ENCODE data around the gene FSD2. TPM values are rescaled to one million over a fixed set of nuclear protein-coding genes. Genes with fewer than 3 reads are reported as not detected.

Gene FSD2
- total RNA-seq, 1 experiment from 2014 or later, result not detected

DNA sequence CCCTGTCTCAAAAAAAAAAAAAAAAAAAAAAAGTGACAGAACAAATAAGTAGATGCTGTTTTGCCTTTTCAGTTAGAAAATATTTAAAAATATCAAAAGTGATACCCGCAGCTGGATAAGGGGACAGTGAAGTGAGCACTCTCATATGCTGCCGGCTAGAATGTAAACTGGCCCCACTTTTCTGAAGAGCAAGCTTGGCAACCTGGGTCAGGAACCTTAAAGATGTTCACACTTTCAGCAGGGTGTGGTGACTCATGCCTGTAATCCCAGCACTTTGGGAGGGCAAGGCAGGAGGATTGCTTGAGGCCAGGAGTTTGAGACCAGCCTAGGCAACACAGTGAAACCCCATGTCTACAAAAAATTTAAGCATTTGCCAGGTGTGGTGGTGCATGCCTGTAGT, 17.4 kb downstream of the FSD2 start:
- Histone ChIP-seq H3K9me2 (replicated peaks; ENCODE audit: low read length) (no peaks in the 10 kb centered on the region), H4K20me1 (ENCODE audit: low read length) (no peaks in the 10 kb centered on the region), H3K27ac (ENCODE audit: low read length) (no peak overlapping the region), H3K9ac (ENCODE audit: low read length) (no peak overlapping the region), H3K27me3 (ENCODE audit: low read length) (no peaks in the 10 kb centered on the region), H3K4me1 (ENCODE audit: insufficient read depth, low read length) (no peaks in the 10 kb centered on the region), H2AFZ (ENCODE audit: low read length) (no peak overlapping the region), H3K4me3 (ENCODE audit: low read length) (no peak overlapping the region), H3K36me3 (ENCODE audit: low read depth, low read length) (no peaks in the 10 kb centered on the region), H3K4me2 (ENCODE audit: low read length) (no peak overlapping the region), H3K79me2 (ENCODE audit: low read length) (no peaks in the 10 kb centered on the region), H3K9me3 (ENCODE audit: low read length) (no peaks in the 10 kb centered on the region), H3F3A (ENCODE audit: low read length, unreplicated experiment) (no peaks in the 10 kb centered on the region)
- intact Hi-C loops (cut with micrococcal nuclease), result no loop called here
- TF ChIP-seq EZH2phosphoT487 (IDR thresholded peaks at IDR 0.05; ENCODE audit: borderline replicate concordance, low read length) (no peak), CTCF (conservative IDR thresholded peaks at IDR 0.05; ENCODE audit: low read depth, low read length) (no peak)
- no peak for ATAC-seq
- ChIA-PET POLR2A (ENCODE audit: unreplicated experiment) (no interaction called here), CTCF (no interaction called here)
- no TSS peak for BruUV-seq (replicated peaks)
- DNase-seq, result no peak

DNA sequence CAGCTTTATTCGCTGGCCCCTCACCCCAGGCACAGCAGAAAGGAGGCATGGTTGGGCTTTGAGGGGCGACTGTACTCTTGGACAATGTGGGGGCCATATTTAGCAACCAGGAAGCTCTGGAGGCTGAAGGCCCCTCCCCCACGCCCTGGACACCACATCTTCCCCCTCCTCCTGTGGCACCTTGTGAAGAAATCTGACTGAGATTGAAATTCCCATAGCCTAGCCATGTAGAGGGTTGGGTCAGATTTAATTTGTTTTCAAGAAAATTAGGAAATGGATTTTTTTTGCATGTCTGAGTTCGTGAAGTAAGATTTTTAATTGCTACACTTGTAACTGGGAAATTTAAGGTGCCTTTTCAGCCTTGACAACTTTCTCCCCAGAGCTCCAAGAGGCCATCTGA, 24.5 kb downstream of the FSD2 start:
- no peaks in the 10 kb centered on the region for H3K36me3 ChIP-seq (ENCODE audit: low read depth, low read length)
- H3K4me2 ChIP-seq (ENCODE audit: low read length), result no peak overlapping the region
- H3K9ac ChIP-seq (ENCODE audit: low read length), result no peak overlapping the region
- H3K79me2 ChIP-seq (ENCODE audit: low read length), result no peaks in the 10 kb centered on the region
- ChIA-PET POLR2A (ENCODE audit: unreplicated experiment) (no interaction called here), CTCF (no interaction called here)
- no peak for DNase-seq
- no peak for ATAC-seq
- TF ChIP-seq EZH2phosphoT487 (IDR thresholded peaks at IDR 0.05; ENCODE audit: borderline replicate concordance, low read length) (no peak), CTCF (conservative IDR thresholded peaks at IDR 0.05; ENCODE audit: low read depth, low read length) (no peak), EZH2 (IDR thresholded peaks at IDR 0.05; ENCODE audit: low read length, unreplicated experiment) (no peak)
- H3F3A ChIP-seq (ENCODE audit: low read length, unreplicated experiment), result no peaks in the 10 kb centered on the region
- H3K27me3 ChIP-seq (ENCODE audit: low read length), result no peaks in the 10 kb centered on the region
- no peaks in the 10 kb centered on the region for H3K4me1 ChIP-seq (ENCODE audit: insufficient read depth, low read length)
- no peaks in the 10 kb centered on the region for H4K20me1 ChIP-seq (ENCODE audit: low read length)
- no peak overlapping the region for H3K4me3 ChIP-seq (ENCODE audit: low read length)
- H3K27ac ChIP-seq (ENCODE audit: low read length), result no peak overlapping the region
- H3K9me2 ChIP-seq (replicated peaks; ENCODE audit: low read length), result no peaks in the 10 kb centered on the region
- BruUV-seq (replicated peaks), result no TSS peak
- no peaks in the 10 kb centered on the region for H3K9me3 ChIP-seq (ENCODE audit: low read length)
- intact Hi-C loops (cut with micrococcal nuclease), result no loop called here
- H2AFZ ChIP-seq (ENCODE audit: low read length), result no peak overlapping the region

- ATAC-seq (no peak), DNase-seq (no peak)
- ChIA-PET POLR2A (ENCODE audit: unreplicated experiment) (no interaction called here), CTCF (no interaction called here)
- no TSS peak for BruUV-seq (replicated peaks)
- Histone ChIP-seq H3K4me3 (ENCODE audit: low read length) (no peak overlapping the region), H3K27ac (ENCODE audit: low read length) (no peak overlapping the region), H2AFZ (ENCODE audit: low read length) (no peak overlapping the region), H3K9me2 (replicated peaks; ENCODE audit: low read length) (no peaks in the 10 kb centered on the region), H3K9ac (ENCODE audit: low read length) (no peak overlapping the region), H3K4me2 (ENCODE audit: low read length) (no peak overlapping the region), H3F3A (ENCODE audit: low read length, unreplicated experiment) (no peaks in the 10 kb centered on the region), H3K4me1 (ENCODE audit: insufficient read depth, low read length) (no peaks in the 10 kb centered on the region), H3K27me3 (ENCODE audit: low read length) (no peaks in the 10 kb centered on the region), H3K79me2 (ENCODE audit: low read length) (no peaks in the 10 kb centered on the region), H3K9me3 (ENCODE audit: low read length) (no peaks in the 10 kb centered on the region), H3K36me3 (ENCODE audit: low read depth, low read length) (no peaks in the 10 kb centered on the region), H4K20me1 (ENCODE audit: low read length) (no peaks in the 10 kb centered on the region)
- no peak for TF ChIP-seq EZH2 (IDR thresholded peaks at IDR 0.05; ENCODE audit: low read length, unreplicated experiment)
- no peak for TF ChIP-seq CTCF (conservative IDR thresholded peaks at IDR 0.05; ENCODE audit: low read depth, low read length)
- TF ChIP-seq EZH2phosphoT487 (IDR thresholded peaks at IDR 0.05; ENCODE audit: borderline replicate concordance, low read length), result no peak
- intact Hi-C loops (cut with micrococcal nuclease), result no loop called here
These were observed 27.1 kb downstream of the FSD2 start for GRCh38 chr15:82778755-82779154.

Data from PC-3 (cell line).